HFFc6 (cell line): ENCODE results near the gene TCEANC2. TPM values are rescaled to one million over a fixed set of nuclear protein-coding genes. Genes with fewer than 3 reads are reported as not detected.

Experiments
- DNase-seq: peaks from one replicate; pipeline ENCODE4 v3.0.0-alpha.2; 2018
- H3K27ac Mint-ChIP-seq: 2 replicates; pipeline ENCODE4 v1.8.0; 2020; ENCODE audit warnings: mild to moderate bottlenecking, mixed read lengths
- H3K27me3 Mint-ChIP-seq: 2 replicates; pipeline ENCODE4 v1.8.0; 2021; ENCODE audit warnings: mild to moderate bottlenecking, moderate library complexity, mixed read lengths; ENCODE audit not compliant: insufficient read depth
- H3K36me3 Mint-ChIP-seq: 2 replicates; pipeline ENCODE4 v1.8.0; 2021; ENCODE audit warnings: low read depth, mixed read lengths
- H3K4me1 Mint-ChIP-seq: 2 replicates; pipeline ENCODE4 v1.8.0; 2020; ENCODE audit warnings: low read depth, mixed read lengths
- H3K4me3 Mint-ChIP-seq: 2 replicates; pipeline ENCODE4 v1.8.0; 2020; ENCODE audit warnings: mild to moderate bottlenecking, moderate library complexity, mixed read lengths
- H3K9me3 Mint-ChIP-seq: 2 replicates; pipeline ENCODE4 v1.8.0; 2020; ENCODE audit warnings: mild to moderate bottlenecking, mixed read lengths
- CTCF ChIP-seq: fragments of 200-600 bp; sonication (generic); IDR thresholded peaks from 2 replicates; pipeline ENCODE4 v1.5.0; 2021; ENCODE audit warnings: antibody characterized with exemption, mild to moderate bottlenecking
- total RNA-seq, 6 experiments: library from RNA; stranded (reverse); fragmentation: NEBNext Ultra II Directional; extraction: Animal tissue kit (Norgen Biotek cat#: 25700); gene quantifications; 2 replicates in 1 of 6; 3 replicates in 5 of 6; pipeline ENCODE4 v1.2.3, GENCODE V29; 2021

The TCEANC2 gene
- total RNA-seq, 6 experiments from 2014 or later, result 4.2 to 5.5 (median 4.8) TPM

GRCh38 chr1:54114001-54114400 is 60.6 kb downstream of the TCEANC2 start:
- no peak overlapping the region for H3K4me3 Mint-ChIP-seq
- TF ChIP-seq CTCF, result no peak
- no peak for DNase-seq
- peaks cover 5% of the 10 kb centered on the region; the same call in 1 of the 2 replicates for H3K27me3 Mint-ChIP-seq
- H3K9me3 Mint-ChIP-seq, result no peaks in the 10 kb centered on the region
- H3K4me1 Mint-ChIP-seq, result no peaks in the 10 kb centered on the region
- no peak overlapping the region for H3K27ac Mint-ChIP-seq
- no peaks in the 10 kb centered on the region for H3K36me3 Mint-ChIP-seq

- H3K9me3 Mint-ChIP-seq, result no peaks in the 10 kb centered on the region
- peaks cover 5% of the 10 kb centered on the region; the same call in 1 of the 2 replicates for H3K27me3 Mint-ChIP-seq
- no peak overlapping the region for H3K4me3 Mint-ChIP-seq
- DNase-seq, result no peak
- no peaks in the 10 kb centered on the region for H3K4me1 Mint-ChIP-seq
- TF ChIP-seq CTCF, result no peak
- H3K27ac Mint-ChIP-seq, result no peak overlapping the region
- no peaks in the 10 kb centered on the region for H3K36me3 Mint-ChIP-seq
Observed at GRCh38 chr1:54114955-54115354, 61.5 kb downstream of the TCEANC2 start.

GRCh38 chr1:54115520-54115919 is 62.1 kb downstream of the TCEANC2 start:
- Mint-ChIP-seq H3K4me3 (no peak overlapping the region), H3K9me3 (no peaks in the 10 kb centered on the region), H3K36me3 (no peaks in the 10 kb centered on the region), H3K27ac (no peak overlapping the region), H3K4me1 (no peaks in the 10 kb centered on the region), H3K27me3 (peaks cover 2% of the 10 kb centered on the region; the same call in 1 of the 2 replicates)
- no peak for DNase-seq
- TF ChIP-seq CTCF, result no peak

GRCh38 chr1:54117815-54118563 is 64.6 kb downstream of the TCEANC2 start:
- no peak for TF ChIP-seq CTCF
- no peaks in the 10 kb centered on the region; the same call in 1 of the 2 replicates for H3K4me1 Mint-ChIP-seq
- H3K9me3 Mint-ChIP-seq, result no peaks in the 10 kb centered on the region
- no peak overlapping the region for H3K27ac Mint-ChIP-seq
- no peaks in the 10 kb centered on the region for H3K36me3 Mint-ChIP-seq
- H3K27me3 Mint-ChIP-seq, result peaks cover 6% of the 10 kb centered on the region; the same call in 1 of the 2 replicates
- H3K4me3 Mint-ChIP-seq, result no peak overlapping the region
- no peak for DNase-seq

- peak; percentile 89 for DNase-seq
Observed at GRCh38 chr1:54118704-54119103, 65.3 kb downstream of the TCEANC2 start.

More at GRCh38 chr1:54118704-54119103, 65.3 kb downstream of the TCEANC2 start:
- TF ChIP-seq CTCF, result no peak
- Mint-ChIP-seq H3K4me1 (no peaks in the 10 kb centered on the region; the same call in 1 of the 2 replicates), H3K27me3 (peaks cover 6% of the 10 kb centered on the region; the same call in 1 of the 2 replicates), H3K9me3 (no peaks in the 10 kb centered on the region), H3K4me3 (no peak overlapping the region), H3K27ac (no peak overlapping the region), H3K36me3 (no peaks in the 10 kb centered on the region)
